Activated gamma-delta T cell treated with anti-CD3 and anti-CD28 coated beads, Interleukin-2, amount 50 U/mL, for 16 hours (primary cell): ENCODE data around the gene KDM2B.
A peak's percentile ranks its signal among the peaks of the same experiment; 100 is the strongest.

Experiments
- DNase-seq: peaks from one replicate; pipeline ENCODE4 v3.0.0-alpha.2; 2020; ENCODE audit warnings: low read depth

KDM2B gene

DNA sequence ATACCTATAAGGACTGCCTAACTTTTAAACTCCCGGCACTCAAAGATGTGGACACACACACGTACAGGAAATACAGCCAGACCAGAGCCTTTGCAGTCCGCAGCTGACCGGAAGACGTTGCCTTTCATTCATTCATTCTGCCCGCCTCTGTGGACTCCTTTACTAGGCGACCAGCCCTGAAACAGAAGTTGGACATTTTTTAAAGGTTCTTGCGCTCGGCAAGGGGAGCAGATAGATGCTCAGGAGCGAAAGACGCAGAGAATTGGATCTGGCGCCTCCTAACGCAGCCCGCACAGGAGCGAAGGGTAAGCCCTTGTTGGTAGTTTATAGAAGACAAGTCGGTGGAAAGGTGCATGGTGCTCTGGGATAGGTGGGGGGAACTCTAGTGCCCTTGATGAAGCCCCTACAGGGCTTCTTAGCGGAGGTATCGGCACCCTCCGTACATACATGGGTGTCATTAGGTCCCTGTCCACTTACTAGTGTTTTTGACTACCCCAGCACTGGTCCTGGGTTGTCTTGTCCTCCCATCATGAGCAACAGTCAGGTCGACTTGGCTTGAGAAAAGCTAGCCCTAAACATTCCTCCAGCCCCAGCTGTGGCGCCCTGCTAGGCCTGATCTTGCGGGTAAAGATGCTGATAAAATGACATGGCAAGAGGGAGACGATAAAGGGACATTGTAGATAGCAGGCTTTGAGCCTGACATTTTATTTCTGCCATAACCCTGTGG is at the start of gene KDM2B:
TSS of gene KDM2B (minus strand) at position 65 of the 727 bp plus-strand sequence. CDS start 112 bp downstream, outside the sequence.
- peak; percentile 6 for DNase-seq

DNA sequence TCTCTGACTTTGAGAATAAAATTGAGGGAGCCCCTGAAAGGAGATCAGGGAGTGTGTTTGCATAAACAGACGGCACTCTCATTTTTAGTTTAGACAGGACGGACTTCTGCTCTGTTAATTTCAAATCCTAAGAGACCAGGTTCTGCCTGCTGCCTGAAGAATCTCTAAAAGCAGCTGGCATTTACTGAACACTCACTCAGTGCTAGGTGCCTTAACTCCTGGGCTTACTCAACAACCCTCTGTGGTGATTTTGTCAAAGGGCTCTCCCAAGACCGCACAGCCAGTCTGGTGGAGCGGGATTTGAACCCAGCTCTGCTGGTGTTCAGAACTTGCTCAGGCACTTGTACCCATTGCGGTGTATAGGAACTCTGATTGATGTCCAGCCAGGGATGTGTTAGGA is 47.7 kb upstream of the KDM2B start:
- DNase-seq: no peak

GRCh38 chr12:121628037-121628436 is 47.2 kb upstream of the KDM2B start:
- DNase-seq: no peak

- peak; percentile 83 for DNase-seq
Measured at GRCh38 chr12:121626853-121627640, 46.2 kb upstream of the KDM2B start.

GRCh38 chr12:121626087-121626852 is 45.4 kb upstream of the KDM2B start, which contains the start of gene ORAI1:
ORAI1 (plus strand) TSS chr12:121626530.
- DNase-seq: peak; percentile 92

GRCh38 chr12:121620333-121620891 is 39.6 kb upstream of the KDM2B start:
- DNase-seq: no peak

GRCh38 chr12:121618659-121619233 is 37.9 kb upstream of the KDM2B start:
- DNase-seq: no peak

GRCh38 chr12:121614872-121615467 is 34.1 kb upstream of the KDM2B start:
- no peak for DNase-seq

DNA sequence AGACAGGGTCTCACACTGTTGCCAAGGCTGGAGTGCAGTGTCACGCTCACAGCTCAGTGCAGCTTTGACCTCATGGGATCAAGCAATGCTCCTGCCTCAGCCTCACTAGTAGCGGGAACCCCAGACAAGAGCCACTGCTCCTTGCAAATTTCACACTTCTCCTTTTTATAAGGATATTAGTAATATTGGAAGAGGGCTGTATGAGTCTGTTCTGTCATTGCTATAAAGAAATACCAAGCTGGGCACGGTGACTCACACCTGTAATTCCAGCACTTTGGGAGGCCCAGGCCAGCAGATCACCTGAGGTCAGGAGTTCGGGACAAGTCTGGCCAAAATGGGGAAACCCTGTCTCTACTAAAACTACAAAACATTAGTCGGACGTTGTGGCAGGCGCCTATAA is 32.6 kb upstream of the KDM2B start:
- DNase-seq: no peak

DNA sequence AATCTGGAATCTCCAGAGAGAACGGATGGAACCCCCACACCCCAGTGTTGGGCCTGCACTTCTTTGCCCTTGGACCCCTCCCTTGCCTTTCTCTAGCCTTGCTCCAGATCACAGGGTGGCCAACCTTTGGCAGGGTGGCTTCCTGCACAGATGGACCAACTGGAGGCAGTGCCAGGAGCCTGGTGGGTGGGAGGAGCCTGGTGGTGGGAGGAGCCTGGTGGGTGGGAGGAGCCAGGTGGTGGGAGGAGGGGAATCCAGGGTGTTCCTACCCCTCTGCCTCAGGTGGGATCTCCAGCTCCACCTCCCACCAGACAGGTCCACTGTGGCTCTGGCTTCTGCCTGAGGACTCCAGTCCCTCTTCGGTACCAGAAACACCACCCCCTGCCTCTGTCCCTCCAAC is 30.5 kb upstream of the KDM2B start:
- no peak for DNase-seq

- no peak for DNase-seq
Measured at GRCh38 chr12:121610239-121611149, 29.7 kb upstream of the KDM2B start.

- DNase-seq: no peak
Measured at GRCh38 chr12:121608301-121608700, 27.5 kb upstream of the KDM2B start.

DNA sequence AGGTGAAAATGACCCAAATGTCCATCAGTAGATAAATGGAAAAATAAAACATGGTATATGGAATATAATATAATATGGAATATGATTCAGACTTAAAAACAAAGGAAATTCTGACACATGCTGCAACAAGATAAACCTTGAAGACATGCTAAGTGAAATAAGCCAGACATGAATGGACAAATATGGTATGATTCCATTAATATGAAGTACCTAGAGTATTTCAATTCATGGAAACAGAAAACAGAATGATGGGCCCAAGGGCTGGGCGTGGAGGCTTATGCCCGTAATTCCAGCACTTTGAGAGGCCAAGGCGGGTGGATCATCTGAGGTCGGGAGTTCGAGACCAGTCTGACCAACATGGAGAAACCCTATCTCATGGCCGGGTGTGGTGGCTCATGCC is 22.8 kb upstream of the KDM2B start:
- DNase-seq: no peak

DNA sequence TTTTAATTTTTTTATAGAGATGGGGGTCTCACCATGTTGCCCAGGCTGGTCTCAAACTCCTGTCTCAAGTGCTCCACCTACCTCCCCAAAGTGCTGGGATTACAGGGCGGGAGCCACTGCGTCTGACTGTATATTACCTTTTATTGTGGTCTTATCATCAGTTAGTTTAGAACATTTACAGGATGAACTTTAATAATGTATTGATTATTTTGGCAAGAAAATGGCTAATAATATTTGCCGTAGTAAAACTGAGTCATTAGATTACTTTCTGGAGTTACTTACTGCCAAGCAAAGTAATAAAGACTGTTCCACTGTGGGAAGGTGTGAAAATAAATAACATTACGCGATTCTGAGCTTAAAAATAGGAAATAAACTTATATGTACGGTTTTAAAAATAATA is 21.9 kb upstream of the KDM2B start:
- no peak for DNase-seq

- DNase-seq: no peak
Measured at GRCh38 chr12:121600702-121601336, 20.0 kb upstream of the KDM2B start.

DNA sequence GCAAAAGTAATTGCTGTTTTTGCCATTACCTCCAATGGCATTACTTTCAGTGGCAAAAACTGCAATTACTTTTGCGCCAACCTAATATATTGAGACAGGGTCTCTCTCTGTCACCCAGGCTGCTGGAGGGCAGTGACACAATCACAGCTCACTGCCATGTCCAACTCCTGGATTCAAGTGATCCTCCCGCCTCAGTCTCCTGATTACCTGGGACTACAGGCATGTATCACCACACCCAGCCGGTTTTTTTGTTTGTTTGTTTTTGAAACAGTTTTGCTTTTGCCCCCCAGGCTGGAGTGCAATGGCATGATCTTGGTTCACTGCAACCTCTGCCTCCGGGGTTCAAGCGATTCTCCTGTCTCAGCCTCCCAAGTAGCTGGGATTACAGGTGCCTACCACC is 15.7 kb upstream of the KDM2B start:
- no peak for DNase-seq

GRCh38 chr12:121595520-121595919 is 14.7 kb upstream of the KDM2B start:
- no peak for DNase-seq

- DNase-seq: no peak
Measured at GRCh38 chr12:121592320-121592719, 11.5 kb upstream of the KDM2B start.

- peak; percentile 63 for DNase-seq
Measured at GRCh38 chr12:121590476-121591143, 9.8 kb upstream of the KDM2B start.
